WTC11 (cell line): ENCODE data around the gene SYK.

Experiments used
- ATF2 ChIP-seq: sonication (generic); formaldehyde crosslinking; IDR thresholded peaks from 2 replicates; pipeline ENCODE4 v1.8.1; 2022; ENCODE audit warnings: low read depth, missing genetic modification reagents, borderline replicate concordance
- CREM ChIP-seq: sonication (generic); formaldehyde crosslinking; IDR thresholded peaks from 2 replicates; pipeline ENCODE4 v1.8.1; 2022; ENCODE audit warnings: mild to moderate bottlenecking, missing genetic modification reagents, moderate library complexity
- CTCF ChIP-seq: fragments of 200-600 bp; IDR thresholded peaks from 2 replicates; pipeline ENCODE4 v1.8.0; 2022; ENCODE audit warnings: antibody characterized with exemption
- ELF4 ChIP-seq: sonication (generic); formaldehyde crosslinking; IDR thresholded peaks from 2 replicates; pipeline ENCODE4 v1.8.1; 2022; ENCODE audit warnings: low read depth, mild to moderate bottlenecking, moderate library complexity, missing genetic modification reagents
- ESRRA ChIP-seq: sonication (generic); formaldehyde crosslinking; IDR thresholded peaks from 2 replicates; pipeline ENCODE4 v1.8.1; 2022; ENCODE audit warnings: mild to moderate bottlenecking, missing genetic modification reagents, borderline replicate concordance
- ETV6 ChIP-seq: sonication (generic); formaldehyde crosslinking; IDR thresholded peaks from 2 replicates; pipeline ENCODE4 v1.8.1; 2022; ENCODE audit warnings: mild to moderate bottlenecking, missing genetic modification reagents
- FOXP4 ChIP-seq: sonication (generic); formaldehyde crosslinking; IDR thresholded peaks from 2 replicates; pipeline ENCODE4 v1.8.0; 2022; ENCODE audit warnings: mild to moderate bottlenecking, missing genetic modification reagents
- MAX ChIP-seq: sonication (generic); formaldehyde crosslinking; IDR thresholded peaks from 2 replicates; pipeline ENCODE4 v1.8.0; 2022; ENCODE audit warnings: mild to moderate bottlenecking, missing genetic modification reagents
- MXD4 ChIP-seq: fragments of 250-450 bp; sonication (Bioruptor Pico); IDR thresholded peaks from 2 replicates; pipeline ENCODE4 v1.8.0; 2021; ENCODE audit warnings: mild to moderate bottlenecking, moderate library complexity, borderline replicate concordance
- RELA ChIP-seq: sonication (generic); formaldehyde crosslinking; IDR thresholded peaks from 2 replicates; pipeline ENCODE4 v1.8.1; 2022; ENCODE audit warnings: missing genetic modification reagents, mild to moderate bottlenecking, borderline replicate concordance
- ZNF423 ChIP-seq: fragments of 250-450 bp; sonication (Bioruptor Pico); IDR thresholded peaks from 2 replicates; pipeline ENCODE4 v2.1.2; 2022; ENCODE audit warnings: mild to moderate bottlenecking, moderate library complexity

- TF ChIP-seq CTCF: no peak
- no peak for TF ChIP-seq ZNF423 (CRISPR knock-in tag)
- TF ChIP-seq ATF2 (CRISPR knock-in tag): no peak
- no peak for TF ChIP-seq RELA (CRISPR knock-in tag)
- TF ChIP-seq MAX: no peak
- no peak for TF ChIP-seq MXD4 (CRISPR knock-in tag)
- no peak for TF ChIP-seq FOXP4 (CRISPR knock-in tag)
- TF ChIP-seq ESRRA (CRISPR knock-in tag): no peak
- no peak for TF ChIP-seq CREM (CRISPR knock-in tag)
- no peak for TF ChIP-seq ELF4 (CRISPR knock-in tag)
- no peak for TF ChIP-seq ETV6 (CRISPR knock-in tag)
Measured at GRCh38 chr9:90821697-90822096, 20.1 kb downstream of the SYK start.
